ENCODE data around the gene DNAJC18.
"Not testable (repeated sequence)": the region's sequence is repeated elsewhere in the genome, so short reads cannot be mapped to it uniquely, and the experiment has no call there.

The DNAJC18 gene

DNA sequence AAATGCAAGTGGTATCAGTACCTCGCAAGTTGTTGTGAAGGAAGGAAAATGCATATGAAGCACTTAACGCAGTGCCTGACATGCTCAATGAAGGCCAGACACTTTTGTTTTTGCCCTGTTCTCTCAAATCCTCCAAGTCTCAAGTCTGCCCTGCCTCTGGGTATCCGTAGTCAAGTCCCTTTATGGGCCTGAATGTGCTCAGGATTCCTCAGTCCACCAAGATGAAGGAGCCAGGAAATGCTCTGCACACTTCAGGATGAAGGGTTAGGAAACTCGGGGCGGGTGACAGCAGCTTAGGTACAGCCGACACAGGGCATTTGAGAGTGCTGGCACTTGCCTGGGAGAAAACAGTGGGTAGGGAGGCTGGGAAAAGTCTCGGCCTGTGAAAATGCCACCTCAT lies 21.9 kb upstream of the DNAJC18 start:
- no peak for DNase-seq (ENCODE audit: low read depth in 4 of 4, low spot score in 1 of 4)

DNA sequence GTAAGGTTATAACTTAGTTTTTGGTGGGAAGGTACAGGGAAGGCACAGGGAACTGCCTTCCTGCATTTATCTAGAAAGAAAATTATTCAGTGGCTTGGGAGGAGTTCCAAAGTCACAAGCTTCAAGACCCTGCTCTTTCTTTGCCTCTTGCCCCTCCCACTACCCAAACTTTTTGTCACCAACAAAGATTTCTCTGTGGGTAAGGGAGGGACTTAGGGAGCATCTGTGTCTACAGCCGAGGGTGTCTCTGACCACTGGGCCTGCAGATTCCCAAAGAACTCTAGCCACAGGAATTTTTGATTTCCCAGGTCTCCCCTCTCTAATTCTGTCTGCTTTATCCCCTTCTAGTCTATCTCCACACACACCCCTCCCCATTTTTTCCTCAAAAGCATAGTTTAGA lies 21.1 kb upstream of the DNAJC18 start:
- no peak for DNase-seq (ENCODE audit: low read depth in 4 of 4, low spot score in 1 of 4)

DNA sequence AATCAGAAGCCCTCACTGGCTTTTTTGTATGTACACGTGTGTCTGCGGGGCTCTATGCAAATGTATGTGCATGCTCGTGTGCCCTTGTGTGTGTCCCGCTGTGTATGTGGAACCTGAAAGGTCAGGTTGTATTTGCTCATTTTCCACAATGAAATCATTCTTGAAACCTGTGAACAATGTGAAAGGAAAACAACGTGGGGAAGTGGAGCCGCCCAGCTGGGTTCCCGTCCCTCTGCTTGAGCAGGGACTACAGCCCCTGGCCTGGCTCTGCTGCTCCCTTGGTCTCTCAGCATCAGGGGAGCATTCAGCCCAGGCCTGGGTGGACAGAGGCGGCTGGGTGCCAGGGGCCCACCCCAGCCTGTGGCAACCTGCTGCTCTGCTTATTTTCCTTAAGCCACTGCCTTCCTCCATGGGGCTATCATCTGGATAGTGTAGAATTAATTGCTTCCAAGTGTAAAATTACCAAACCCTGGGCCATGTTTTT lies 20.2 kb upstream of the DNAJC18 start:
- DNase-seq (ENCODE audit: low read depth in 4 of 4, low spot score in 1 of 4), result no peak

DNA sequence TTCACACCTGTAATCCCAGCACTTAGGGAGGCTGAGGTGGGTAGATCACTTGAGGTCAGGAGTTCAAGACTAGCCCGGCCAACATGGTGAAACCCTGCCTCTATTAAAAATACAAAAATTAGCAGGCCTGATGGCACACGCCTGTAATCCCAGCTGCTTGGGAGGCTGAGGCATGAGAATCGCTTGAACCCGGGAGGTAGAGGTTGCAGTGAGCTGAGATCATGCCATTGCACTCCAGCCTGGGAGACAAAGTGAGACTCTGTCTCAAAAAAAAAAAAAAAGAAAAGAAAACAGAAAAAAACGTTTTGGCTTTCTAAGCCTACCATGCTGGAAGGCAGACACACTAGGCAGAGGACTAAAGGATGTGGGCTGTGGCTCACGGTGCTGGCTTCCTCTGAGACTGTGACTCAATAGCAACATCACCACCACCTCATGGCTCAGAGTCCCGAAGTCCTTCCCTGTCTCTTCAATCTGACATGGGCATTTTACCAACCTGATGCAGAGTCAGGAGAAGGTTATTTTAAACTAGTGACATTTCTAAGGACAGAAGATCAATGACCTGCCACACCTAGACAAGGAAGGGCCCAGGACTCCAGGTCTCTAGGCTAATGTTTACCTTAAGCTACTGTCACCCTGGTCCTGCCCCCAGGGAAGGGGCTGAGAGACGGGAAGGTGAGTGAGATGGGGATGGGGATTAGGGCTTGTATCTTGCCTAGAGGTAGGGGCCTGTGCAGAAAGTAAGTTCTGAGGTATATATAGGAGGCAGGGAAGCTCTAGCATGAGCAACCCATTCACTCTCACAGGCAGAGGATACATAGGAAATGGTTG lies 19.5 kb upstream of the DNAJC18 start:
- peak in 3 of 4 experiments; percentile 46 to 68 (median 56) for DNase-seq (ENCODE audit: low read depth in 4 of 4, low spot score in 1 of 4)

DNA sequence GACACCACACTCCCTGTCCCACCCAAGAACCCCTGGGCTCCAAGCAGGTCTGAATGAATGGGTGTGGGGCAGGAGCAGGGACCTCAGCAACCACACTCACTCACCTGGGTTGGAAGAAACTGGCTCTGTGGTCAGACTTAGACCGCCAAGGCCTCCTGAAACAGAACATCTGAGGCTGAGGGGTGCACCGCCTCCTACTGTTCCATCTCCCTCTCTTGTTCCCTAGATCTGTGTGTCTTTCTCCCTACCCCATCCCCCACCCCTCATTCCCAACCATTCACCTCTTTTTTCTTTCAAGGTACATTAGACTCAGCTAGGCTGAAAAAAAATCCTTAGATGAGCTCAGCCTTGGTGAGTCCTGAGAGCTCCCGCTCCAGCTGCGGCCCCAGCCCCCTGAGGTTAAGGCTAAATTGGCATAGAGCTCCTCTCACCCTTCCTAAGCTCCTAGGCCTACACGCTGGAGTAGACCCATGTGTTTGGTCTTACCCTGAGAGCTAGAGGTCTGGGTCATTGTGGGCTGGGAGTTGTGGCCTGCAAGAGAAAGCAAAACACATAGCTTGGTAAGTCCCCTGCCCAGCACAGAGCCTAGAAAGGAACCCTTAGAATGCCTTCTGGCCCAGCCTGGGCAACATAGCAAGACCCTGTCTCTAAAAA lies 18.5 kb upstream of the DNAJC18 start:
- no peak for DNase-seq (ENCODE audit: low read depth in 4 of 4, low spot score in 1 of 4)

DNA sequence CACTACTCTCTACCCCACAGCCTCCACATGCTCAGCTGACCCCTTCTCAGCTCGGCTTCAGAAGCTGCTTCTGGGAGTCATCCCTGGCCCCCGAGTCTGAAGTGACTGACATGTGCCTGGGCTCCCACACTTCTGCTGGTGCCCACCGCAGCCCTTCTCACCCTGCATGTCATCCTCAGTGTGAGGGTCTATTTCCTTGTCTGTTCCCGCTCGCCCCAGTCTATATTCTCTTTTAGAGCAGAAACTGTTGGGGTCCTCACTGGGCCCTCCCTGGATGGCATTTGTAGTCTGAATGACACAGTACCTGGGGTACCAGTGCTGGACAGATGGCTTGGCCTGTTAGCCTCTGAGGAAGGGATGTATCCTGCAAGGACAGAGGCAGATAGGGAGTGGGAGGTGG lies 17.9 kb upstream of the DNAJC18 start:
- DNase-seq (ENCODE audit: low read depth in 4 of 4, low spot score in 1 of 4), result no peak

DNA sequence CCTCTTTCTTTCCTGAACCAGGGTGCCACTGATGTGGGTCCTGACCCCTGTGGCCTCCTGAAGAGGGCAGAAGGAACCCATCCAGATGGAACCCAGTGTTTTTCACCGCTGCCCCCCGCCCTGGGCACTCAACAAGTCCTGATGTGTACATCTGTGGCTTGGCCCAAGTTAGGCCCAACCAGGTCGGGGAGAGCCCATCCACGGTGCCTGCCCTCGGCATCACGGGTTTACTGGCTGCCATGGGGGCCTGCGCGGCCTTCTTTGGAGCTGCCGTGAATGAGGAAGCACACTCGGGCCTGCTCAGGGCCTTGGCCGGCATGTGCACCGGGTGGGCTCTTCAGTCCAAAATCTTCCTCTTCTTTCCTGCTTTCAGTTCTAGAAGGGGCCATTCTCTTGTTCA lies 17.5 kb upstream of the DNAJC18 start:
- no peak for DNase-seq (ENCODE audit: low read depth in 4 of 4, low spot score in 1 of 4)

DNA sequence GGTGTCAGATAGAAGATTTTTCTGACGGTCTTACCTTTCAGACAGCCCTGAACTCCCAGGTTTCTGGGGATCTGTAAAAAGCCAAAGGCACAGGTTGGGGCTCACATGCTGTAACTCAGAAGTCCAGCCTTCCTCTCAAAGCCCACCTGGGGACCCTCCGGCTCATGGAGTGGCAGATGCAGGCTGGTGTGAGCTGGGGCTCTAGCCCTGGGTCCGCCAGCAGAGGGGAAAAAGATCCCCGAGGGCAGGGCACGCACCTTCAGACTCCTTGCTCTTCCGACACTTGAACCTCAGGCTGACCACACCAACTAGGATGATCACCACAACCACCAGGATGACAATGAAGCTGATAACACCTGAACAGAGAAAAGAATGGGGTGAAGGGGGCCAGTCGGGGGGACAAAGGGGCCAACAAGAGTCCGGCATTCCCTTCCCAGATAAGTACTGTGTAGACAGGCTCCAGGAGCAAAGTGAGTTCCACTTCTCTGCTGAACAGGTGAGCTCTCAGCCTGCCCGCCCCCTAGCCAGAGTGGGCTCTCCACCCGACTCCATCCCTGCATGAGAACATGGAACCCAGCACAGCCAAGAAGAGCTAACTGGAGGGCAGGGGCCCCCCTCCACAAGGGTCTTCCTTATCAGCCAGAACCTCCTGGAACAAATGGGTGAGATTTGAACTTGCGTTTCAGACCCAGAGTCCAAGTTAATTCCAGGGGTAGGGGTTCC lies 15.4 kb upstream of the DNAJC18 start:
- no peak for DNase-seq (ENCODE audit: low read depth in 4 of 4, low spot score in 1 of 4)

DNA sequence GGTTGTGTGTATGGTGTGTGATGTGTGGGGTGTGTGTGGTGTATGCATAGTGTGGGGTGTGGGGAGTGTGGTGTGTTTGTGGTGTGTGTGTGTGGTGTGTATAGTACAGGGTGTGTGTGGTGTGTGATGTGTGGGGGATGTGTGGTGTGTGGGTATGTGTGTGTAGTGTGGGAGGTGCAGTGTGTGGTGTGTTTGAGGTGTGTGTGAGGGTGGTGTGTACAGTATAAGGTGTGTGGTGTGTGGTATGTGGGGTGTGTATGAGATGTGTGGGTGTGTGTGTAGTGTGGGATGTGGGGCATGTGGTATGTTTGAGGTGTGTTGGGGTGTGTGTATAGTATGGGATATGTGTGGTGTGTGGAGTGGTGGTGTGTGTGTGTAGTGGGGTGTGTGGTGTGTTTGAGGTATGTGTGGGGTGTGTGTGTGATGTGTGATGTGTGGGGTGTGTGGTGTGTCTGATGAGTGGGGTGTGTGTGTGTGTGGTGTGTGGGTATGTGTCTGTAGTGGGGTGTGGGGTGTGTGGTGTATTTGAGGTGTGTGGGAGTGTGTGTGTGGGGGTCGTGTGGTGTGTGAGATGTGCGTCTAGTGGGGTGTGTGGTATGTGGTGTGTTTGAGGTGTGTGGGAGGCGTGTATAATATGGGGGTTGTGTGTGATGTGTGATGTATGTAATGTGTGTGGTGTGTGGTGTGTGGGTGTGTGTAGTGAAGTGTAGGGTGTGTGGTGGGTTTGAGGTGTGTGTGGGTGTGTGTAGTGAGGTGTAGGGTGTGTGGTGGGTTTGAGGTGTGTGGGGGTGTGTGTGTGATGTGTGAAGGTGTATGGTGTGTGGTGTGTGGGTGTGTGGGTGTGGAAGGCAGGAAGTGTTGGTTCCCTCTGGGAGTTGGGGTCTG lies 14.6 kb upstream of the DNAJC18 start:
- no peak for DNase-seq (ENCODE audit: low read depth in 4 of 4, low spot score in 1 of 4)

DNA sequence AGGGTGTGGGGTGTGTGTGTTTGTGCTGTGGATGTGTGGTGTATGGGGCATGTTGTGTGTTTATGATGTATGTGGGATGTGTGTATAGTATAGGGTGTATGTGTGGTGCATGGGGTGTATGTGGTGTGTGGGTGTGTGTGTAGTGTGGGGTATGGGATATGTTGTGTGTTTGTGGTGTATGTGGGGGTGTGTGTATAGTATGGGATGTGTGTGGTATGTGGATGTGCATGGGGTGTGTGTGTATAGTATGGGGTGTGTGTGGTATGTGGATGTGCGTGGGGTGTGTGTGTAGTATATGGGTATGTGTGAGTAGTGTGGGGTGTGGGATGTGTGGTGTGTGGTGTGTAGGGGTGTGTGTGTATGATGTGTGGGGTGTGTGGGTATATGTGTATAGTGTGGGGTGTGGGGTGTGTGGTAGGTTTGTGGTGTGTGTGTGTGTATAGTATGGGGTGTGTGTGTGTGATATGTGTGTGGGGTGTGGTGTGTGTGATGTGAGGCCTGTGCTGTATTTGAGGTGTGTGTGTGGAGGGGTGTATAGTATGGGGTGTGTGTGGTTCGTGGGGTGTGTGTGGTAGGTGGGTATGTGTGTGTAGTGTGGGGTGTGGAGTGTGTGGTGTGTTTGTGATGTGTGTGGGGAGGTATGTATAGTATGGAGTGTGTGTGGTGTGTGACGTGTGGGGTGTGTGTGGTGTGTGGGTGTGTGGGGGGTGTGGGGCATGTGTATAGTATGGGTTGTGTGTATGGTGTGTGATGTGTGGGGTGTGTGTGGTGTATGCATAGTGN lies 12.7 kb upstream of the DNAJC18 start:
- DNase-seq (ENCODE audit: low read depth in 4 of 4, low spot score in 1 of 4), result no peak

DNA sequence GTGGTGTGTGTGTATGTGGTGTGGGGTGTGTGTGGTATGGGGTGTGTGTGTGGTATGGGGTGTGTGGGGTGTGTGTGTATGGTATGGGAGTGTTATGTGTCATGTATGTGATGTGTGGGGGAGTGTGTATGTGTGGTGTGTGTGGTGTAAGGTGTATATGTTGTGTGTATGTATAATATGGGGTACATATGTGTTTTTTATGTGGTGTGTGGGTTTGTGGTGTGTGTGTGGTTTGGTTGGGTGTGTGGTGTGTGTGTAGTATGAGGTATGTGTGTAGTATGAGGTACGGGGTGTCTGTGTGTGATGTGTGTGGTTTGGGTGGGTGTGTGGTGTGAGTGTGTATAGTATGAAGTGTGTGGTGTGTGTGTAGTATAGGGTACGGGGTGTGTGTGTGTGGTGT lies 11.9 kb upstream of the DNAJC18 start:
- no peak for DNase-seq (ENCODE audit: low read depth in 4 of 4, low spot score in 1 of 4)

DNA sequence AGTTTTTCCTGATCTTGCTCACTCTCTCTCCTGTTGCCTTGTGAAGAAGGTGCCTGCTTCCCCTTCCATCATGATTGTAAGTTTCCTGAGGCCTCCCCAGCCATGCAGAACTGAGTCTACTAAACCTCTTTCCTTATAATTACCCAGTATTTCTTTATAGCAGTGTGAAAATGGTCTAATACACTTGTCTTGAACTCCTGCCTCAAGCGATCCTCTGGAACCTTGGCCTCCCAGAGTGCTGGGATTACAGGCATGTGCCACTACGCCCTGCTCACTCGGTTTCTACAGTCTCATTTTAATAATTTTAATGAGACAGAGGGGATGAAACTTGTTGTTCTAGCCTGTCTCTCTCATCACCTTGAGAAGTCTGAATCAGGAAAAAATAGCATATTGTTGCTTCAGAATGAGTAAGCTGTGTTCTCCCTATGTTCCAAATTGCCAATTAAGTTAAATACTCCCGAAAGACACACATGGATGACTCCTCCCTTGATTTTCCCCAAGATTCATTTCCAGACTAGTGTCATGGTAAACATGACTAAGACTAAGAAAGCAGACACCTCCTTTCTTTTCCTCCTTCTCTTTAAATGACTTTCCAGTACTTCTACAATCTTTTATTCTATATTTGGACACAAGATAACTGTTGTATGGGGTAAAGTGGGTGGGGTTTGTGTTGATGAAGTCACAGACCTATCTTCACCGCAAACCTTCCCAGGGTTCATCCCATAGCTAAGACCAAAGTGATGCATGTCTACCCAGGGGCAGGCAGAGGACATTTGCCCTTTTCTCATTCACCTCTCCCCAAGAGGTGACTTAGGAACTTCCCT lies 7.8 kb upstream of the DNAJC18 start:
- no peak for DNase-seq (ENCODE audit: low read depth in 4 of 4, low spot score in 1 of 4)

DNA sequence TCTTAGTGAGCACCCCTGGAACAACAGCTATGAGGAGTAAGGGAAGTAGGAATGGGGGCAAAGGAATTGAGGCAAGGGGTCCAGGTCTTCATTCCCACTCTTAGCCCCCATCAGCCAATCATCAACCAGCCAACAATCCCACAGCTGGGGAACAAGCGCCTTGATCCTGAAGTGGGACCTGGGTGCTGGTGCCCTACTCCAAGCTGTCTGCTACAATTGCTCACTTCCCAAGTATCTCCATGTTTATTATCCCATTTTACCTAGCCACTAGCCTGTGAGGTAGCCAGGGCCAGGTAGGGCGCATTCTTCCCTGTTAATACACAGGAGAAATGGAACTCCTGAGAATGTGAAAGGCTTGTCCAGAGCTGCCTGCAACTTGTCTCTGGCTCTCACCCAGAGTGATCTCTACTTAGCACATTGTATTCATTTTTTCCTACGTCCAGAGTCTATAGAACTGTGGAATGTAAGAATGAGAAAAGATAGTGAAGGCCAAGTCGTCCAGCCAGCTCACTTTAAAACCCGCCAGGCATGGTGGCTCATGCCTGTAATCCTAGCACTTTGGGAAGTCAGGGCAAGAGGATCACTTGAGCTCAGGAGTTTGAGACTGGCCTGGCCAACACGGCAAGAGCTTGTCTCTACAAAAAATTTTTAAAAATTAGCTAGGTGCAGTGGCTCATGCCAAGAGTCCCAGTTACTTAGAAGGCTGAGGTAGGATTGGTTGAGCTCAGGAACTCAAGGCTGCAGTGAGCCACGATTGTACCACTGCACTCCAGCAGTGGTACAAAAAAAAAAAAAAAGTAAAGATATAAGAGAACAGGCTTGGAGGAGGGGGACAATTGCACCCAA lies 6.2 kb upstream of the DNAJC18 start:
- DNase-seq (ENCODE audit: low read depth in 4 of 4, low spot score in 1 of 4), result no peak

DNA sequence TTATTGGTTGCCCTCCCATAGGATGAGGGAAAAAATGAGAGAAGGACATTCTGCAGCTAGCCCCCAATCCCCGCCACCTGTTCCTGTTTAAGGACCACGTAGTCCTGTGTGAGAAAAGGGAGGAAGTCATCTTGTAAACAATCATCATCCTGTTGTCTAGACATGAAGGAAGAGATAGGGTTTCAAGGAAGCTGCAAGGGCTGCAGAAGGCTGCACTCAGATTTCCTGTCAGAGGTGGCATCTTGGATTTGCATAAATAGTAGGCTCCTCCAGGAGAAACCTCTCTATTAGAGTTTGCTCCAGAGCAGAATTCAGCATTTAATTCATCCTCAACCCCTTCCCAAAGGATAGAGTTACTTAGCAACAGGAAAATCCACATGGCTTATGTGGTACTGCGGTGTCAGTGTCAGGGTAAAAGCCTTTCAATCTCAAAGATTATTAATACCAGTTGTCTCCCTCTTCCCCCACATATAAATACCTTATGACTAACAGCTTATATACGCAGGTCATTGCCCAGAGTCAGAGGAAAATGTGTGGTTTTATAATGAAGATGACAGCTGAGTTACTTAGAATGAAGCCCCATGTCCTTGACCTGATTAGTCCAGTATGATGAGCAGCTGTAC lies 4.6 kb upstream of the DNAJC18 start:
- DNase-seq (ENCODE audit: low read depth in 4 of 4, low spot score in 1 of 4), result no peak

DNA sequence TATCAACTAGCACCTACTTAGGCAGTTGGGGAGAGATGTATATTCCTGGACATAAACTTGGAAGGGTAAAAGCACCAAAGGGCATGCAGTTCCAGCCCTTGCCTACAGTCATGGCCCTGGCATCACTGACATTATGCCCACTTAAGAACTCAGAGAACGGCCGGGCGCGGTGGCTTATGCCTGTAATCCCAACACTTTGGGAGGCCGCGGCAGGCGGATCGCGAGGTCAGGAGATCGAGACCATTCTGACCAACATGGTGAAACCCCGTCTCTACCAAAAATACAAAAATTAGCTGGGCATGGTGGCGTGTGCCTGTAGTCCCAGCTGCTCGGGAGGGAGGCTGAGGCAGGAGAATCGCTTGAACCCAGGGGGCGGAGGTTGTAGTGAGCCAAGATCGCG lies 1.1 kb upstream of the DNAJC18 start:
- DNase-seq (ENCODE audit: low read depth in 4 of 4, low spot score in 1 of 4), result not testable (repeated sequence)

DNA sequence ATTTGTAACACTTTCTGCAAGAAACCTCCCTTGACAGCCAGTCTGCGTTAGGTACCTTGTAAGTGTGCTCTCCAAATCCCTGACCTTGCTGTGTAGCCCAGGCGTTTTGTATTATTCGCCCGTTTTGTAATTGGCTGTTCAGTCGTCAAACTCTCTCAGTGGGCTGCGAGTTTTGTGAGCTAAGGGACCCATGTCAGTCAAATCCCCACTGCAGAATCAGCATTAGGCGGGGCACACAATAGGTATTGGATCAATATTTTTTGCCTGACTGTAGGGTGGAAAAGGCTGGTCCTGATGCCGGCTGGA lies 665 bp downstream of the DNAJC18 start:
- no peak for DNase-seq (ENCODE audit: low read depth in 4 of 4, low spot score in 1 of 4)

DNA sequence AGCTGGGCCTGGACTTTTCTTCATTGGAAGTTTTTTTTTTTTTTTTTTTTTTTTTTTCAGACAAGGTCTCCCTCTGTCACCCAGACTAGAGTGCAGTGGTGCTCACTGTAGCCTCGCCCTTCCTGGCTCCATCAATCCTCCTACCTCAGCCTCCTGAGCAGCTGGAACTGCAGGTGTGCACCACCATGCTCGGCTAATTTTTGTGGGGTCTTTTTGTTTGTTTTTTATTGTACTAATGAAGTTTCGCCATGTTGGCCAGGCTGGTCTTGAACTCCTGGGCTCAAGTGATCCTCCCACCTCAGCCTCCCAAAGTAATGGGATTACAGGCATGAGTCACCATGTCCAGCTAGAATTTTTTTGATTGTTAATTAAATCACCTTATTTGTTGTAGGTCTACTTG lies 3.6 kb downstream of the DNAJC18 start:
- DNase-seq (ENCODE audit: low read depth in 4 of 4, low spot score in 1 of 4), result no peak

DNA sequence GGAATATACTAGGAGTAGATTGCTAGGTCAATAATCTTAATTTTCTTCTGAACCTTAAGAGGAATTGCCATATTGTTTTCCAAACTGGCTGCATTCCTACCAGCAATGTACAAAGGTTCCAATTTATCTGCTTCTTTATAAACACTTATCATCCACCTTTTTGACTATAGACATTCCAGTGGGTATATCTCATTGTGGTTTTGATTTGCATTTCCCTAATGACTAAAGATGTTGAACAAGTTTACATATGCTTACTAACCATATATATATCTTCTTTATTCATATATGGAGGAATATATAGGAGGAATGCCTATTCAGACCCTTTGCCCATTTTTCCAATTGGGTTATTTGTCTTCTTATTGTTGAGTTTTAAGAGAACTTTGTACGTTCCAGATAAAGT lies 7.6 kb downstream of the DNAJC18 start:
- no peak for DNase-seq (ENCODE audit: low read depth in 4 of 4, low spot score in 1 of 4)
